ENCODE results near the gene CIB4. TPM values are rescaled to one million over a fixed set of nuclear protein-coding genes. Genes with fewer than 3 reads are reported as not detected.

Gene CIB4
- total and polyA plus RNA-seq, 2 experiments from 2014 or later = not detected

DNA sequence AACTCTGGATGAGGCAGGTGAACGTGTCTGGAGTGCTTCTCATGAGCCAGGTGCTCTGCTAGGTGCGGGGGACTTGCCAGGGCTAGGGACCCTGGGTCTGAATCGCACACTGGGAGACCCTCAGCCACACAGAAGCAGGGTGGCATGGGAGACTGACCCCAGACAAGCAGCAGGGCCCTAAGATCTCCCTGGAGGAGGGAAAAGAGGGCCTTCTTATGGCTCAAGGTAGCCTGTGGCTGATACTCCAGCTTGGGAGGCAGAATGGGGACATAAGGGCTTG is 12.8 kb upstream of the CIB4 start:
- no peak for DNase-seq (ENCODE audit: low read depth in 1 of 2, low spot score in 1 of 2)

DNA sequence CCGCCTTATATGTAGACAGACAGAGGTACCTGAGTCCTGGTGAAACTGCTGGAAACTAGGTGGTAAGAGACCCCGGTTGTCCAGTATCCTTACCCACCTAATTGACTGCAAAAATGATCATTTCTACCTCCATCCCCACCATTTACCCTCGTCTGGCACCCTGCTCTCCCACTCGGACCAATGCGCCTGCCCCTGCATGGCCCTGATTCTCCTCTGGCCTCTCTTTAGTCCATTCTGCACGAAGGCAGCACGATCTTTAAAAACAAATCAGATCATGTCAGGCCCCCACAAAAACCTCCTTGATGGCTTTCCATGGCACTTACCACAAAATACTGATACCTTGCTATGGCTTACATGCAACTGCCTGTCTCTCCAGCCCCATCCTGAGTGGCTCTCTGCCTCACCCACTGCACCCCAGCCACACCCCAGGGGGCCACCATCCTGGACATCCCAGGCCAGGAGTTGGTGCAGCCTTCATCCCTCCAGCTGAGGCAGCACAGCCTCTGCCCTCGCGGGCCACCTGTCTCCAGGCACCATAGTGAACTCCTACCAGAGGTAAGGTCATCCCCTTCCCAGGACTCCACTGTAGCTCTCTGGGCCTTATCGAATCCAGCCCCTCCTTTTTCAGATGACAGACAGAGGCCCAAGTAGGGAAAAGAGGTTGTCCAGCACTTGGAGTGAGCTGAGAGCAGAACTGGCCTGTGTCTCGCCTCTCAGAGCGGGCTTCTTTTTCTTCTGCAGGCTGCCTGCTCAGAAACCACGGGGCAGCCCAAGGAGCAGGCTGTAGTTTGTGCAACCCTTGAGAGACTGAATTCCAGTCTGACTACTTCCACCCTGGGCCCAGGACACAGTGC is 12.3 kb upstream of the CIB4 start:
- H3K27me3 ChIP-seq = no peaks in the 10 kb centered on the region
- H3K4me1 ChIP-seq (ENCODE audit: low read depth) = peaks cover 24% of the 10 kb centered on the region
- no peaks in the 10 kb centered on the region for H3K36me3 ChIP-seq
- peak in 1 of 2 donors; percentile 37 for DNase-seq (ENCODE audit: low read depth in 1 of 2, low spot score in 1 of 2)
- no peaks in the 10 kb centered on the region for H3K9me3 ChIP-seq (ENCODE audit: low read depth)
- no peak for TF ChIP-seq CTCF (IDR thresholded peaks at IDR 0.05; ENCODE audit: low read depth, low read length)
- H3K4me3 ChIP-seq = no peak overlapping the region
- H3K27ac ChIP-seq = peak overlapping the region; percentile 60

More for the DNA sequence above, 12.8 kb upstream of the CIB4 start:
- peak overlapping the region; percentile 60 for H3K27ac ChIP-seq
- no peak overlapping the region for H3K4me3 ChIP-seq
- no peaks in the 10 kb centered on the region for H3K36me3 ChIP-seq
- no peaks in the 10 kb centered on the region for H3K27me3 ChIP-seq
- H3K9me3 ChIP-seq (ENCODE audit: low read depth) = no peaks in the 10 kb centered on the region
- TF ChIP-seq CTCF (IDR thresholded peaks at IDR 0.05; ENCODE audit: low read depth, low read length) = no peak
- peaks cover 24% of the 10 kb centered on the region for H3K4me1 ChIP-seq (ENCODE audit: low read depth)

DNA sequence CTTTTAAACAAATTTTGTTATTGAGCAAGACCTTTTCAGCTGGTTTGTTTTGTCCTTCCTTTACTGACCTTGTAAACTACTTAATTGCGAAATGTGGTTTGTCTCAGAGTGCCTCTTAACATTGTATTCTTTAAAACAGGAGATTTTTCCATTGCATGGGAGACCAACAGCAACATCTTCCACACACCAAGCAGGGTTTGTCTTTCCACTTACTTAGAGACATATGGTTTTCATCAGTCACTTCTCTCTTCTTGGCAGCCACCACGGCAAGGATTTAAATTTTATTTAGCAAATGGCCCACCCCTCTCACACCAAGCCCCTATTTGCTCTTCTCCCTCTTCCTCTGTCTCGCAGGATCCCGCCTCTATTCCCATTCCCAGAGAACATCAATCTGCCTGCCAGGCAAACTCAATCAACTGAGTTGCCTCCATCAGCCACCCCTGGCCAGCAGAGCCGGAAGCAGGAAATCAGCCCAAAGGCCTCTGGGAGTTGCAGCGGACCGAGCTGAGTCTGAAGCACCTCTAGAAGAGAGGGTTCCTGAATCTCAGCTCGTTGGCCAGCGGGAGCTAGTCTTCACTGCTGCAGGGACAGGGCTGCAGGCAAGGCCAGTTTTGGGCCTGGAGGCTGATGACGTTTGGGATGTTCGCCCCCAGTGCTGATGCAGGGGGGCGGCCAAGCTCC is 11.3 kb upstream of the CIB4 start:
- Histone ChIP-seq H3K4me3 (no peak overlapping the region), H3K4me1 (ENCODE audit: low read depth) (peaks cover 24% of the 10 kb centered on the region), H3K36me3 (no peaks in the 10 kb centered on the region), H3K9me3 (ENCODE audit: low read depth) (no peaks in the 10 kb centered on the region), H3K27me3 (no peaks in the 10 kb centered on the region), H3K27ac (peak overlapping the region; percentile 20)
- peak; percentile 44 to 88 for DNase-seq (ENCODE audit: low read depth in 1 of 2, low spot score in 1 of 2)
- TF ChIP-seq CTCF (IDR thresholded peaks at IDR 0.05; ENCODE audit: low read depth, low read length) = no peak

DNA sequence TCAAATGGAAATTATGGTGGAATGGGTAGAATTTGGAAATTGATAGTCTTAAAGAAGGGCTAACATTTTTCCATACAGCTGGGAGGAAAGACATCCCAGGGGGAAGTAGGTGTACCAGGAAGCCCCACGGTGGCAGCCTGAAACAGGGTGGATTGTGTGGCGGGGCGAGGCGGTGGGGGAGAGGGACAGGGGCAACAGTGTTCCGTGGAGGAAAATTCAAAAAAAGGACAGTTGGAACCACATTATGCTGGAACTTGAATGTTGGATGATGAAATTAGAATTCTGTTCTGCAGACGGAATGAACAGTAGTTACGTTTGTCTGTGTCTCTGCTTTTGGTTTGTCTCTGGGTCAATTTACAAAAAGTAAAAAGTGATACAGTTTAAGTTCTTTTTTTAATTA is 10.6 kb upstream of the CIB4 start:
- Histone ChIP-seq H3K4me1 (ENCODE audit: low read depth) (peaks cover 24% of the 10 kb centered on the region), H3K27ac (peak overlapping the region; percentile 20), H3K27me3 (no peaks in the 10 kb centered on the region), H3K4me3 (no peak overlapping the region), H3K36me3 (no peaks in the 10 kb centered on the region), H3K9me3 (ENCODE audit: low read depth) (no peaks in the 10 kb centered on the region)
- no peak for TF ChIP-seq CTCF (IDR thresholded peaks at IDR 0.05; ENCODE audit: low read depth, low read length)
- DNase-seq (ENCODE audit: low read depth in 1 of 2, low spot score in 1 of 2) = no peak

GRCh38 chr2:26651470-26651771 is 10.3 kb upstream of the CIB4 start:
- Histone ChIP-seq H3K27ac (no peak overlapping the region), H3K4me1 (ENCODE audit: low read depth) (peaks cover 24% of the 10 kb centered on the region), H3K4me3 (no peak overlapping the region), H3K27me3 (no peaks in the 10 kb centered on the region), H3K9me3 (ENCODE audit: low read depth) (no peaks in the 10 kb centered on the region), H3K36me3 (no peaks in the 10 kb centered on the region)
- no peak for DNase-seq (ENCODE audit: low read depth in 1 of 2, low spot score in 1 of 2)
- TF ChIP-seq CTCF (IDR thresholded peaks at IDR 0.05; ENCODE audit: low read depth, low read length) = no peak

Measured in cardiac muscle cell (in vitro differentiated cells and primary cell).